HepG2 (cell line): ENCODE results near the gene PCIF1. TPM values are rescaled to one million over a fixed set of nuclear protein-coding genes. Genes with fewer than 3 reads are reported as not detected.
A peak's percentile ranks its signal among the peaks of the same experiment; 100 is the strongest.

Experiments
- AHR ChIP-seq: IDR thresholded peaks from 2 replicates; pipeline ENCODE4 v1.6.1; 2018; ENCODE audit warnings: missing genetic modification reagents, missing compliant biosample characterization
- BRCA1 ChIP-seq: sonication (generic); formaldehyde crosslinking; IDR thresholded peaks from 2 replicates; pipeline ENCODE4 v1.4.0; 2020; ENCODE audit warnings: missing genetic modification reagents
- CHCHD3 ChIP-seq: sonication (generic); formaldehyde crosslinking; IDR thresholded peaks from 2 replicates; pipeline ENCODE4 v1.8.0; 2022; ENCODE audit warnings: mild to moderate bottlenecking, missing genetic modification reagents, moderate library complexity
- FOXK1 ChIP-seq: sonication (generic); formaldehyde crosslinking; IDR thresholded peaks from 2 replicates; pipeline ENCODE4 v1.4.0; 2020; ENCODE audit warnings: low read depth, missing genetic modification reagents, borderline replicate concordance
- FOXO1 ChIP-seq: sonication (generic); formaldehyde crosslinking; IDR thresholded peaks from 2 replicates; pipeline ENCODE4 v1.4.0; 2020; ENCODE audit warnings: missing genetic modification reagents
- GATAD2A ChIP-seq: IDR thresholded peaks from 2 replicates; pipeline ENCODE4 v1.6.1; 2016
- HOXA3 ChIP-seq: sonication (generic); formaldehyde crosslinking; IDR thresholded peaks from 2 replicates; pipeline ENCODE4 v1.5.0; 2020; ENCODE audit warnings: missing genetic modification reagents
- IRF2 ChIP-seq: IDR thresholded peaks from 2 replicates; pipeline ENCODE4 v1.6.1; 2018; ENCODE audit warnings: missing genetic modification reagents, missing compliant biosample characterization
- KDM5A ChIP-seq: fragments of 200-600 bp; sonication (generic); IDR thresholded peaks from 2 replicates; pipeline ENCODE4 v1.7.0; 2018; ENCODE audit warnings: antibody characterized with exemption, mild to moderate bottlenecking, low read length, borderline replicate concordance
- MAFG ChIP-seq: sonication (generic); formaldehyde crosslinking; IDR thresholded peaks from 2 replicates; pipeline ENCODE4 v1.5.1; 2020; ENCODE audit warnings: mild to moderate bottlenecking, missing genetic modification reagents
- MYNN ChIP-seq: sonication (generic); formaldehyde crosslinking; IDR thresholded peaks from 2 replicates; pipeline ENCODE4 v1.4.0; 2020; ENCODE audit warnings: mild to moderate bottlenecking, low read depth, missing genetic modification reagents
- NFE2L1 ChIP-seq: sonication (generic); formaldehyde crosslinking; IDR thresholded peaks from 2 replicates; pipeline ENCODE4 v1.4.0; 2020; ENCODE audit warnings: missing genetic modification reagents, mild to moderate bottlenecking, borderline replicate concordance
- POGZ ChIP-seq: sonication (generic); formaldehyde crosslinking; IDR thresholded peaks from 2 replicates; pipeline ENCODE4 v1.4.0; 2020; ENCODE audit warnings: mild to moderate bottlenecking, missing genetic modification reagents
- TAF1 ChIP-seq: sonication (generic); formaldehyde crosslinking; IDR thresholded peaks from 2 replicates; pipeline ENCODE4 v1.4.0; 2020; ENCODE audit warnings: missing genetic modification reagents
- YEATS4 ChIP-seq: sonication (generic); formaldehyde crosslinking; IDR thresholded peaks from 2 replicates; pipeline ENCODE4 v1.4.0; 2020; ENCODE audit warnings: missing genetic modification reagents, borderline replicate concordance
- ZMAT3 ChIP-seq: sonication (generic); formaldehyde crosslinking; conservative IDR thresholded peaks from 2 replicates; pipeline ENCODE4 v1.7.0; 2021; ENCODE audit warnings: missing genetic modification reagents
- ZNF160 ChIP-seq: sonication (generic); formaldehyde crosslinking; IDR thresholded peaks from 2 replicates; pipeline ENCODE4 v1.8.0; 2022; ENCODE audit warnings: mild to moderate bottlenecking, inconsistent platforms, missing genetic modification reagents
- ZNF274 ChIP-seq: sonication (generic); formaldehyde crosslinking; IDR thresholded peaks from 2 replicates; pipeline ENCODE4 v1.5.1; 2020; ENCODE audit warnings: mild to moderate bottlenecking, missing genetic modification reagents
- ZNF34 ChIP-seq: sonication (generic); formaldehyde crosslinking; IDR thresholded peaks from 2 replicates; pipeline ENCODE4 v1.4.0; 2020; ENCODE audit warnings: mild to moderate bottlenecking, missing genetic modification reagents, borderline replicate concordance
- ZNF354B ChIP-seq: sonication (generic); formaldehyde crosslinking; IDR thresholded peaks from 2 replicates; pipeline ENCODE4 v1.8.0; 2022; ENCODE audit warnings: mild to moderate bottlenecking, missing genetic modification reagents
- ZNF430 ChIP-seq: sonication (generic); formaldehyde crosslinking; IDR thresholded peaks from 2 replicates; pipeline ENCODE4 v1.9.0; 2021; ENCODE audit warnings: mild to moderate bottlenecking, missing genetic modification reagents
- ZNF431 ChIP-seq: sonication (generic); formaldehyde crosslinking; IDR thresholded peaks from 2 replicates; pipeline ENCODE4 v1.9.0; 2022; ENCODE audit warnings: missing genetic modification reagents, low read depth, mild to moderate bottlenecking, borderline replicate concordance
- ZNF652 ChIP-seq: IDR thresholded peaks from 2 replicates; pipeline ENCODE4 v1.6.1; 2016; ENCODE audit warnings: low read depth, borderline replicate concordance
- ZNF660 ChIP-seq: sonication (generic); formaldehyde crosslinking; IDR thresholded peaks from 2 replicates; pipeline ENCODE4 v1.5.1; 2020; ENCODE audit warnings: mild to moderate bottlenecking, low read depth, missing genetic modification reagents, borderline replicate concordance
- ZNF713 ChIP-seq: sonication (generic); formaldehyde crosslinking; IDR thresholded peaks from 2 replicates; pipeline ENCODE4 v1.4.0; 2020; ENCODE audit warnings: mild to moderate bottlenecking, missing genetic modification reagents
- ZNF768 ChIP-seq: sonication (generic); formaldehyde crosslinking; IDR thresholded peaks from 2 replicates; pipeline ENCODE4 v1.4.0; 2020; ENCODE audit warnings: missing genetic modification reagents
- ZNF790 ChIP-seq: sonication (generic); formaldehyde crosslinking; IDR thresholded peaks from 2 replicates; pipeline ENCODE4 v1.8.0; 2022; ENCODE audit warnings: missing genetic modification reagents, mild to moderate bottlenecking, borderline replicate concordance
- polyA plus RNA-seq, 8 experiments: library from polyadenylated mRNA; depleted of rRNA in 3 of 8; stranded (reverse) in 7 of 8; unstranded in 1 of 8; fragments of >200 nt; fragmentation: Illumina TruSeq in 4 of 8; extraction: Trizol in 4 of 8; gene quantifications; 2 replicates each; pipeline versions ENCODE4 v1.2.1 to v1.2.3, GENCODE V29; 2011 to 2016; ENCODE audit warnings: low read depth in 4 of 8, missing spikeins in 1 of 8, mixed read lengths in 1 of 8; ENCODE audit not compliant: insufficient read depth in 1 of 8
- total RNA-seq, 5 experiments: library from RNA; depleted of rRNA; stranded (reverse); fragments of >200 nt; fragmentation: Illumina TruSeq; extraction: Trizol; gene quantifications; 2 replicates each; pipeline ENCODE4 v1.2.3, GENCODE V29; 2016; ENCODE audit warnings: low read depth in 1 of 5
- TF ChIP-seq, protein P1 (sequence below): sonication (generic); formaldehyde crosslinking; IDR thresholded peaks from 2 replicates; pipeline ENCODE4 v1.4.0; 2020; ENCODE audit warnings: missing genetic modification reagents, low read depth, mild to moderate bottlenecking, borderline replicate concordance
- TF ChIP-seq, protein P2 (sequence below): sonication (generic); formaldehyde crosslinking; IDR thresholded peaks from 2 replicates; pipeline ENCODE4 v1.5.0; 2020; ENCODE audit warnings: mild to moderate bottlenecking, missing genetic modification reagents

The PCIF1 gene
- total and polyA plus RNA-seq, 2 of the 13 experiments (the other 11 are each of a cell fraction or from before 2014, with no cell fraction given) = 20.9 to 24.4 TPM

DNA sequence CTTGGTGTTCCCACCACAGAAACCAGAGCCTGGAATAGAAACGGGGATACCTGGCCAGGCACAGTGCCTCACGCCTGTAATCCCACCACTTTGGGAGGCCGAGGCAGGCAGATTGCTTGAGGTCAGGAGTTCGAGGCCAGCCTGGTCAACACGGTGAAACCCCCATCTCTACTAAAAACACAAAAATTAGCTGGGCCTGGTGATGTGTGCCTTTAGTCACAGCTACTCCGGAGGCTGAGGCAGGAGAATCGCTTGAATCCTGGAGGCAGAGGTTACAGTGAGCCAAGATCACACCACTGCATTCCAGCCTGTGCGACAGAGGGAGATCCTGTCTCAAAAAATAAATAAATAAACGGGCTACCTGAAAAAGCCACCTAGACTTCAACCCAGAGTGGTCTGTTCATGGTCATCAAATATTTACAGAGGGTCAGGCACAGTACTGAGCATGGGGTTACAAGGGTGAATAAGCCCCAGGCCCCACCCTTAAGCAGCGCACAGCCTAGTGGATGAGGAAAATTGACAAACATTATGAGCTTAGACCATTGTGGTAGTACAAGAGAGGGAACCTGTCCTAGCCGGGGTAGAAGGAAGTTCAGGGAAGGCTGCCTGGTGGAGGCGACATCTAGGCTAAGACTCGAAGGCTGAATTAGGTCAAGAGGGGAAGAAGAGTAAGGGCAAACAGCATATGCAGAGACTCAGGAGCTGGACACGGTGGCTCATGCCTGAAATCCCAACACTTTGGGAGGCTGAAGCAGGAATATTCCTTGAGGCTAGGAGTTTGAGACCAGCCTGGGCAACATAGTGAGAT, 7.2 kb upstream of the PCIF1 start (continued):
- TF ChIP-seq ZNF274 = peak; percentile 49; the same call in 1 of the 2 replicates
- peak; percentile 18; the same call in 1 of the 2 replicates for TF ChIP-seq AHR
- TF ChIP-seq, protein P1, sequence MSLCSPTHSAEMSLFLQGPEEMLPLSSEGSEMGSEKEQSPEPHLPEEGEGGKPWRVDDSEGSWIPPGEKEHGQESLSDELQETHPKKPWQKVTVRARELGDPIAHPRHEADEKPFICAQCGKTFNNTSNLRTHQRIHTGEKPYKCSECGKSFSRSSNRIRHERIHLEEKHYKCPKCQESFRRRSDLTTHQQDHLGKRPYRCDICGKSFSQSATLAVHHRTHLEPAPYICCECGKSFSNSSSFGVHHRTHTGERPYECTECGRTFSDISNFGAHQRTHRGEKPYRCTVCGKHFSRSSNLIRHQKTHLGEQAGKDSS (CRISPR knock-in tag) = peak; percentile 72; the same call in 1 of the 2 replicates
- peak; percentile 66 for TF ChIP-seq ZMAT3 (CRISPR knock-in tag)
- TF ChIP-seq ZNF34 (CRISPR knock-in tag) = no peak; the same call in 1 of the 2 replicates
- no peak for TF ChIP-seq MYNN
- TF ChIP-seq MAFG = no peak
- TF ChIP-seq YEATS4 (CRISPR knock-in tag) = peak; percentile 56; the same call in 1 of the 2 replicates
- TF ChIP-seq ZNF160 (CRISPR knock-in tag) = peak; percentile 66; the same call in 1 of the 2 replicates
- TF ChIP-seq CHCHD3 (CRISPR knock-in tag) = no peak
- TF ChIP-seq, protein P2, sequence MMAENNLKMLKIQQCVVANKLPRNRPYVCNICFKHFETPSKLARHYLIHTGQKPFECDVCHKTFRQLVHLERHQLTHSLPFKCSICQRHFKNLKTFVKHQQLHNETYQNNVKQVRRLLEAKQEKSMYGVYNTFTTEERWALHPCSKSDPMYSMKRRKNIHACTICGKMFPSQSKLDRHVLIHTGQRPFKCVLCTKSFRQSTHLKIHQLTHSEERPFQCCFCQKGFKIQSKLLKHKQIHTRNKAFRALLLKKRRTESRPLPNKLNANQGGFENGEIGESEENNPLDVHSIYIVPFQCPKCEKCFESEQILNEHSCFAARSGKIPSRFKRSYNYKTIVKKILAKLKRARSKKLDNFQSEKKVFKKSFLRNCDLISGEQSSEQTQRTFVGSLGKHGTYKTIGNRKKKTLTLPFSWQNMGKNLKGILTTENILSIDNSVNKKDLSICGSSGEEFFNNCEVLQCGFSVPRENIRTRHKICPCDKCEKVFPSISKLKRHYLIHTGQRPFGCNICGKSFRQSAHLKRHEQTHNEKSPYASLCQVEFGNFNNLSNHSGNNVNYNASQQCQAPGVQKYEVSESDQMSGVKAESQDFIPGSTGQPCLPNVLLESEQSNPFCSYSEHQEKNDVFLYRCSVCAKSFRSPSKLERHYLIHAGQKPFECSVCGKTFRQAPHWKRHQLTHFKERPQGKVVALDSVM (CRISPR knock-in tag) = peak; percentile 100
- peak; percentile 77; the same call in 1 of the 2 replicates for TF ChIP-seq ZNF652
- TF ChIP-seq IRF2 (CRISPR knock-in tag) = peak; percentile 90; the same call in 1 of the 2 replicates
- TF ChIP-seq BRCA1 (CRISPR knock-in tag) = peak; percentile 84
- TF ChIP-seq FOXK1 (CRISPR knock-in tag) = peak; percentile 84
- 0 out of 2 replicates have a peak, but pooled peaks have one; percentile 19 for TF ChIP-seq KDM5A
- TF ChIP-seq ZNF354B = no peak
- TF ChIP-seq NFE2L1 (CRISPR knock-in tag) = no peak
- peak; percentile 70; the same call in 1 of the 2 replicates for TF ChIP-seq ZNF790 (CRISPR knock-in tag)
- no peak; the same call in 1 of the 2 replicates for TF ChIP-seq ZNF430 (CRISPR knock-in tag)
- peak; percentile 87 for TF ChIP-seq POGZ (CRISPR knock-in tag)
- TF ChIP-seq ZNF768 (CRISPR knock-in tag) = peak; percentile 13; the same call in 1 of the 2 replicates
- peak; percentile 38; the same call in 1 of the 2 replicates for TF ChIP-seq TAF1 (CRISPR knock-in tag)
- peak; percentile 97 for TF ChIP-seq GATAD2A (CRISPR knock-in tag)
- no peak for TF ChIP-seq ZNF660
- peak; percentile 87 for TF ChIP-seq HOXA3
- TF ChIP-seq ZNF713 = peak; percentile 31; the same call in 1 of the 2 replicates
- peak; percentile 96 for TF ChIP-seq ZNF431
- TF ChIP-seq FOXO1 (CRISPR knock-in tag) = peak; percentile 87
